ENCODE measurements around the gene MYO3B.

The MYO3B gene

GRCh38 chr2:170475878-170476277, 297.9 kb downstream of the MYO3B start:
- no peak for DNase-seq (ENCODE audit: low spot score)

- DNase-seq (ENCODE audit: low spot score), result no peak
These were observed 299.7 kb downstream of the MYO3B start for GRCh38 chr2:170477630-170478029.

GRCh38 chr2:170481201-170481600, 303.3 kb downstream of the MYO3B start:
- DNase-seq (ENCODE audit: low spot score), result no peak

DNA sequence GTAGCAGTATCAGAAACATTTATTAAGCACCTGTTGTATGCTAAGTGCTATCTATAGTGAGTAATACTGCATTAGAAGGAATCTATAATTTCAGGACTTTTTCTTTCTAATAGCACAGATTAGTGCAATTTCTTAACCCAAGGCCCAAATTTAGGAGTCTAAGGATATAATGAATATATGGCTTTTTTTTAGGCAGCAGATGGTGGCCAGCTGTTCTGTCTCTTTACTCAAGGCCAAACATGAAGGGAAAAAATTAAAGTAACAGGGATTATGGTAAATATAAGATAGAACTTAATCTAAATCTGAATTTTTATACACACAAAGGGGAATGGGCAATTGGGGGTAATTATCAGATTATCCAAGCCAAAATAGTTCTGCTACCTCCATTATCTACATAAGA, 306.6 kb downstream of the MYO3B start:
- no peak for DNase-seq (ENCODE audit: low spot score)

GRCh38 chr2:170485254-170486026, 307.5 kb downstream of the MYO3B start:
- DNase-seq (ENCODE audit: low spot score), result no peak

DNA sequence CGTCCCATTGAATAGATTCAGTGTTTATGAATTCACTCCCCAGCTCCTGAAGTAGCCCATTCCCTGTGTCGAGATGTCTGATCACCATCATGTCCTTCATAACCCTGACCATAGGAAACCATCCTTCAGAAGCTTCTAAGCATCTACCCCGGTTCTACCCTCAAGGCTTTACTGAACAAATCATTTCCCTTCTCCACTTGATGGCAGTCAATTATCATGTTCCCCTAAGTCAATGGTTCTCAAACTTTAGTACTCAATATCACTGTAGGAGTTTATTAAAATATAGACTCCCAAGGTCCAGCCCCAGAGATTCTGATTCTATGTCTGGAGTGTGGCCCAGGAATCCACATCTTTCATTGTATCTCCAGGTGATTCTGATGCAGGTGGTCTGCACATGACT, 308.8 kb downstream of the MYO3B start:
- DNase-seq (ENCODE audit: low spot score), result no peak

DNA sequence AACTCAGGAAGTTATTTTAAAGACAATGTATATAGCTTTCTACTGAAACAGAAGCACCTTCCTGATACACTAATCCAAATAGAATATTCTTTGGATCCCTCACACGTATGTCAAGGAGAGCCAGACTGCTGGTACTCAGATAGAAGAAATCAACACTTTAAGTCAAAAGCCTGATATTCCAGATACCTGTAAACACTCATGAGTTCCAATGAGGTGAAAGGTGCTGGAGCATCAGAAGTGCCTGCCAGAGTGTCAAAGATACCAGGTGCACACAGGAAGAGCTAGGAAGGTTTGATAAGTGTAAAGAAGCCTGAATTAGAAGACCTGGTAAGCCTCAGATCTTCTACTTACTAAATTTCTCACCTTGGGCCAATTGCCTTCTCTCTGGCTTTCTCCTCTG, 310.9 kb downstream of the MYO3B start:
- DNase-seq (ENCODE audit: low spot score), result no peak

- no peak for DNase-seq (ENCODE audit: low spot score)
These were observed 314.1 kb downstream of the MYO3B start for GRCh38 chr2:170492010-170492409.

DNA sequence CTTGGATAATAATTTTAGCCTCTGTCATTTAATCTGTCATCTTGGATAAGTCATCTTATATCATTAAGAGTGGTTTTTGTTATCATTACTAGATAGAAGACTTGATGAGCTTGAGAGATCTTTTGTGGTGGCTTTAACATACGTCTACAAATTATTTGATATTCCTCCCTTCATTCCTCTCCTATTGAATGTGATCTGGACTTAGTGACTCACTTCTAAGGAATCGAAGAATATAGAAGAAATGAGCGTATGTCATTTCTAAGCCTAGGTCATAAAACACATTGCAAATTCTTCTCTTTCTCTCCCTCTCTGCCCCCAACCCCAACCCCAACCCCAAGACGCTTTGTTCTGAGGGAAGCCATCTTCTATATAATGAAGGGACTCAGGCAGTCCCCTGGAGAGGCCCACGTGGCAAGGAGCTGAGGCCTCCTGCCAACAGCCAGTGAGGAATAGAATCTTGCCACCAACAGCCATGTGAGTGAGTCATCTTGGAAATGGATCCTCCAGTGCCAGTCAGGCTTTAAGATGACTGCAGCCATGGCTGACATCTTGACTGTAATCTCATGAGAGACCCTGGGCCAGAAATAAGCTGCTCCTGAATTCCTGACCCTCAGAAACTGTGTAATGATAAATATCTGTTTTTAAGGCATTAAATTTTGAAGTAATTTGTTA, 315.6 kb downstream of the MYO3B start:
- no peak for DNase-seq (ENCODE audit: low spot score)

DNA sequence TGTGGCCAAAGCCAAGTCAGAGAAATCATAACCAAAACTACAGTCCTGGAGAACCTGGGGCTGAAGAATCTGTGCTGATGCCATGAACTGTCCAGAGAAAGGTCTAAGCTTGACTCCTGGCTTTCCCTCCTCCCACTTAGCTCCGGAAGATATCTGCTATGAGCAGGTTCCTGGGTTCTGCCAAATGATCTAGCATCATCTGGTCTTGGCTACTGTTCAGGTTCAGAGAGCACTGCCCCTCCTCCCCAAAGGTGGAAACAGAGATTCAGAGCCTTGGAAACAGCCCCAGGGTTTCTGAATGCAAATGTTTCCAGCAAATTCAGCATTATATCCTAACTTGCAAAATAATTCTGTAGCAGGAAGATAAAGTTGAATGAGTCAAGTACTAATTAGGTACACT, 317.9 kb downstream of the MYO3B start:
- no peak for DNase-seq (ENCODE audit: low spot score)

- no peak for DNase-seq (ENCODE audit: low spot score)
These were observed 320.7 kb downstream of the MYO3B start for GRCh38 chr2:170498619-170499018.

GRCh38 chr2:170500104-170500503, 322.2 kb downstream of the MYO3B start:
- no peak for DNase-seq (ENCODE audit: low spot score)

- no peak for DNase-seq (ENCODE audit: low spot score)
These were observed 322.8 kb downstream of the MYO3B start for GRCh38 chr2:170500770-170501169.

DNA sequence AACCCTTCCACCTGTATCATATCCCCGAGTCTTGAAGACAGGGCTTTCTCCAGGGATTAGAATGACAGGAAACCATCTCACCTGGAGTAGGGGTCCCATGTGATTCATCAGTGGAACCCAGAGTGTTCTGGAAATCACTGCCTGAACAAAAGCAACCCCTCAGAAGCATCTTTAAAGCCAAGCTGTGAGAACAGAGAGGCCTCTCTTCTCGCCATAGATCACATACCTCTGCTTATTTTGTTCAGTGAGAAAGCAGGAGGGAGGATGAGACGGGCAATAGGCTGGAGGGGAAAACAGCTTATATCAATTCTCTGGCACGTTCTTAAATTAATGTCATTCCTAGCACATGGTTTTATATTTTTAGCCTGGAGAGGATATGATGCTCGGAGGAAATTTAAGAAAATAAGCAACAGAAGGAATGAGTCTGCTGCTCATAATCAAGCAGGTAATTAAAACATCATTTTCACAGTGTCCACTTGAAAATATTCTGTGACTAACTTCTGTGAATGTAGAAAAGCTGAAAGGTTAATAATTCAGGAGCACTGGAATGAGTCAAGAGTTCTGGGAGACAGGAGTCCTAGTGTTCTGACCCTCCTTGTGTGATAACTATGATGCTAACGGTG, 323.6 kb downstream of the MYO3B start:
- DNase-seq (ENCODE audit: low spot score), result no peak

- DNase-seq (ENCODE audit: low spot score), result no peak
These were observed 324.6 kb downstream of the MYO3B start for GRCh38 chr2:170502361-170503130.

- DNase-seq (ENCODE audit: low spot score), result no peak
These were observed 325.6 kb downstream of the MYO3B start for GRCh38 chr2:170503563-170503962.

DNA sequence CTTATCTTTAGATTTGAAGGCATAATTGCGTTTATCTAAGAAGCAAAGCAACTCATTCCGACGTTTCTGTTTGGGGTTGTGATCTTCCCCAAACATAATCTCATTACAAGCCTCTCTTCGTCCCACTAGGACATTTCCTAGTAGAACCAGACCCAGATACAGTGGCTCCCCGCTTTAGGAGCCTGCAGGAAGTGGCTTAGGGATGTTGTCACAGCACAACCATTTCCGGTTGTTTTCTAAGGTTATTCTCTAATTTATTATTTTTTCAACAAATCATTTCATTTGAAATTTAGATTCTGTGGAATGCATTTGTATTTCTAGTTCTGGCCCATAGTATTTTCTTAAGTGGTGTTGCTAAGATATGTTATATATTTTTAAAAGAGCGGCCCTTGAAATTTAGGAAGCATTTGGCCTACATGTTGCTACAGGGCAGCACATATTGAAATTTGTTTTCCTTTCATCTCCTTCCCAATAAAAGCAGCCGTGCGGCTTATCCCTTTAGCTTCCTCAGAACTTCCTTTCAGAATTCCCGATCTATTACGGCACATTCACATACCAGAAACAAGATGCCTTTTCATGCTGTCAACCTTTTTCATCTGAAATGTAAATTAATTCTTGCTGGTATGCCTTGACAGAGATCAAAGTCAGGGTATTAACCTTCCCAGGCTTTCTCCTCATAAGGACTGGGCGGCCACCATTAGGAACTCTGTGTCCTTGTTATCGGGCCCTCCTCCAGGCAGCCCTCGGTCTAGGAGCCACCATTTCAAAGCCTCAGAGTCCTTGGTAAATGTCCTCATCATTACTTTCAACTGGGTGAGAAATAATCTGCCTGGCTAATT, 326.2 kb downstream of the MYO3B start:
- DNase-seq (ENCODE audit: low spot score), result no peak

DNA sequence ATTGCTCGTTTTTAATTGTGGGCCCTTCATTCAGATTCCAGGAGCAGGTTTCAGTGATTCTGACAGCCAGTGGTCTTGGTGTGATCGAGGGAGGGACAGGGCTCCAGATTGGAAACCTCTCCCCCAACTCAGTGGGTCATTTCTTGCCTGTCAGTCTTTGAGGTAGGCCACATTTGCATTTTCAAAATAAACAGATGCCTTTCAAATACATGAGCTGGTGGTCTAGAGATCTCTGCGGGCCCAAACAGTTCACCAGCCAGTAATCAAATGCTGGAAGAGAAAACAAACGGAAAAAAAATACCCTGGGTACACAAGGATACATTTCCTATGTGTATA, 326.8 kb downstream of the MYO3B start:
- no peak for DNase-seq (ENCODE audit: low spot score)

GRCh38 chr2:170505631-170506275, 327.8 kb downstream of the MYO3B start:
- no peak for DNase-seq (ENCODE audit: low spot score)

DNA sequence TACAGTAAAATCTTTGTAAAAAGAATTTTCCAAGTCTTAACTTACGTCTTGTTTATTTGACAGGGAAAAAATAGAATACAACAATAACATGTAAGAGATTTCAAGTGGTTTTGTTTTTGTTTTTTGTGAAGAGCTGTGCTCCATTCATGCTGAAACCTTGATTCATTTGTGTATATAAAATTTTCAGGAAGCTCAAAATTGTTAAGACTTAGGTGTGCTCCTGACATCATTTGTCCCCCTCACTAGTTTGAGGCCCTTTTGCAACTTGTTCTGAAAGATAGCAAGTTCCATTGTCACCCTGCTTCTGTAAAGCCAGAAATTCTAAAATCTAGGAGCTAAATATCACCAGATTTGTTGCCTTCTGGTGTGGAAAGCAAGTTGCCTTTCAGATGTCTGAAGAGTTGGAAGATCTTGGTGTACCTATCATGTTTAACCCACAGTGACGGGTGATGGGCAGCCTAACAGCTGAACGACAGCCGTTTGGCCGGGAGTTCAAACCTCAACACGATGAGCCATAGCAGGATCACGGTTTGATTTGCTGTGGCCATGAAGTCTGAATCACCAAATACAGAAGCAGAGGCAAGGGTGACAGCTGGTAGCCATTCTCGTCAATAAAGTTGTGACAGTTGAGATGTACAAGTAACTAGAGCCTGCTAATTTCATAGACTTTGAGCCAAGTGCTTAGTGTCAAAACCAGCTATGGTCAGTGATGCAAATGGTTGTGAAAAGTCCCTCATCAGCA, 331.7 kb downstream of the MYO3B start:
- no peak for DNase-seq (ENCODE audit: low spot score)

- no peak for DNase-seq (ENCODE audit: low spot score)
These were observed 334.3 kb downstream of the MYO3B start for GRCh38 chr2:170512266-170512665.

Data from hematopoietic multipotent progenitor cell treated with erythropoietin and hydrocortisone succinate and interleukin-3 and kit ligand, for 15 days (in vitro differentiated cells).